ENCODE measurements around the gene DTNB. TPM values are rescaled to one million over a fixed set of nuclear protein-coding genes. Genes with fewer than 3 reads are reported as not detected.

Gene DTNB
- total and polyA plus RNA-seq, 8 donors, result 10.5 to 70.0 (median 33.7) TPM

GRCh38 chr2:25424426-25425028 lies 248.8 kb downstream of the DTNB start:
- intact Hi-C loops (cut with DNase I; ENCODE audit: low total_unique reads), result no loop called here
- Histone ChIP-seq H3K9me3 (no peaks in the 10 kb centered on the region), H3K27me3 (no peaks in the 10 kb centered on the region), H3K4me3 (no peak overlapping the region), H3K4me1 (peaks cover 0 to 17% (median 4%) of the 10 kb centered on the region in 4 donors), H3K27ac (no peak overlapping the region), H3K36me3 (peaks cover 0 to 6% (median 2%) of the 10 kb centered on the region in 4 donors)
- 84 to 98% (median 94%) methylated on average over 6 of the region's 6 CpGs for WGBS, 5 donors
- TF ChIP-seq POLR2A (IDR thresholded peaks at IDR 0.05), result no peak
- no peak for TF ChIP-seq EP300 (IDR thresholded peaks at IDR 0.05)
- no peak for TF ChIP-seq POLR2AphosphoS5 (IDR thresholded peaks at IDR 0.05)
- no peak for TF ChIP-seq CTCF (IDR thresholded peaks at IDR 0.05)
- no peak for DNase-seq

GRCh38 chr2:25421820-25422411 lies 251.5 kb downstream of the DTNB start:
- Histone ChIP-seq H3K4me3 (no peak overlapping the region), H3K9me3 (no peaks in the 10 kb centered on the region), H3K36me3 (peaks cover 0 to 18% (median 3%) of the 10 kb centered on the region in 4 donors), H3K27ac (peak overlapping the region in 1 of 5 donors; percentile 52), H3K4me1 (peaks cover 0 to 17% (median 4%) of the 10 kb centered on the region in 4 donors), H3K27me3 (no peaks in the 10 kb centered on the region)
- DNase-seq, result no peak
- 37 to 72% (median 46%) methylated on average over 3 of the region's 3 CpGs for WGBS, 5 donors
- TF ChIP-seq POLR2A (IDR thresholded peaks at IDR 0.05) (no peak), CTCF (IDR thresholded peaks at IDR 0.05) (no peak)
- intact Hi-C loops (cut with DNase I; ENCODE audit: low total_unique reads), result no loop called here

- DNase-seq, result no peak
- Histone ChIP-seq H3K27ac (peak overlapping the region in 1 of 5 donors; percentile 52), H3K36me3 (peaks cover 0 to 20% (median 3%) of the 10 kb centered on the region in 4 donors), H3K4me3 (no peak overlapping the region), H3K9me3 (no peaks in the 10 kb centered on the region), H3K4me1 (peaks cover 0 to 17% (median 4%) of the 10 kb centered on the region in 4 donors), H3K27me3 (no peaks in the 10 kb centered on the region)
- intact Hi-C loops (cut with DNase I; ENCODE audit: low total_unique reads), result no loop called here
- 81 to 91% (median 83%) methylated on average over 6 of the region's 6 CpGs for WGBS, 5 donors
- TF ChIP-seq CTCF (IDR thresholded peaks at IDR 0.05), result no peak
- no peak for TF ChIP-seq POLR2A (IDR thresholded peaks at IDR 0.05)
- no peak for TF ChIP-seq EP300 (IDR thresholded peaks at IDR 0.05)
- no peak for TF ChIP-seq POLR2AphosphoS5 (IDR thresholded peaks at IDR 0.05)
Observed at GRCh38 chr2:25421289-25421688, 252.1 kb downstream of the DTNB start.

GRCh38 chr2:25420820-25421237 lies 252.5 kb downstream of the DTNB start:
- intact Hi-C loops (cut with DNase I; ENCODE audit: low total_unique reads), result no loop called here
- Histone ChIP-seq H3K36me3 (peaks cover 0 to 20% (median 3%) of the 10 kb centered on the region in 4 donors), H3K4me1 (peaks cover 0 to 17% (median 4%) of the 10 kb centered on the region in 4 donors), H3K9me3 (no peaks in the 10 kb centered on the region), H3K4me3 (no peak overlapping the region), H3K27me3 (no peaks in the 10 kb centered on the region), H3K27ac (peak overlapping the region in 1 of 5 donors; percentile 52)
- 80 to 89% (median 81%) methylated on average over 2 of the region's 2 CpGs for WGBS, 5 donors
- no peak for DNase-seq
- no peak for TF ChIP-seq POLR2AphosphoS5 (IDR thresholded peaks at IDR 0.05)
- TF ChIP-seq CTCF (IDR thresholded peaks at IDR 0.05), result no peak
- TF ChIP-seq EP300 (IDR thresholded peaks at IDR 0.05), result no peak
